Karpas-422 (cell line): ENCODE data around the gene SLC7A5. TPM values are rescaled to one million over a fixed set of nuclear protein-coding genes. Genes with fewer than 3 reads are reported as not detected.
A peak's percentile ranks its signal among the peaks of the same experiment; 100 is the strongest.
"Not testable (repeated sequence)": the region's sequence is repeated elsewhere in the genome, so short reads cannot be mapped to it uniquely, and the experiment has no call there.

ENCODE experiments used
- DNase-seq: peaks from one replicate; pipeline ENCODE4 v3.0.0-alpha.2; 2015
- H2AFZ ChIP-seq: fragments of 200-600 bp; sonication (generic); 2 replicates; pipeline ENCODE4 v1.6.1; 2014; ENCODE audit warnings: antibody characterized with exemption, low read length, mixed read lengths
- H3K27ac ChIP-seq: fragments of 200-600 bp; sonication (generic); 2 replicates; pipeline ENCODE4 v1.5.1; 2014; ENCODE audit warnings: mild to moderate bottlenecking, low read length, moderate library complexity
- H3K27me3 ChIP-seq: fragments of 200-600 bp; sonication (generic); 2 replicates; pipeline ENCODE4 v1.6.1; 2014; ENCODE audit warnings: low read length, mixed read lengths
- H3K36me3 ChIP-seq: fragments of 200-600 bp; sonication (generic); 2 replicates; pipeline ENCODE4 v1.6.1; 2014; ENCODE audit warnings: low read length, mixed read lengths; ENCODE audit not compliant: insufficient read depth
- H3K4me1 ChIP-seq: fragments of 200-600 bp; sonication (generic); 2 replicates; pipeline ENCODE4 v1.6.1; 2014; ENCODE audit warnings: mild to moderate bottlenecking, low read length, mixed read lengths
- H3K4me2 ChIP-seq: fragments of 200-600 bp; sonication (generic); 2 replicates; pipeline ENCODE4 v1.6.1; 2014; ENCODE audit warnings: low read length, low read depth, mild to moderate bottlenecking; ENCODE audit not compliant: poor library complexity, severe bottlenecking
- H3K4me3 ChIP-seq: fragments of 200-600 bp; sonication (generic); 2 replicates; pipeline ENCODE4 v1.5.1; 2014; ENCODE audit warnings: mild to moderate bottlenecking, antibody characterized with exemption, low read length, mixed read lengths
- H3K79me2 ChIP-seq: fragments of 200-600 bp; sonication (generic); 2 replicates; pipeline ENCODE4 v1.6.1; 2014; ENCODE audit warnings: mild to moderate bottlenecking, low read length, mixed read lengths
- H3K9ac ChIP-seq: fragments of 200-600 bp; sonication (generic); 2 replicates; pipeline ENCODE4 v1.6.0; 2014; ENCODE audit warnings: low read length
- H3K9me2 ChIP-seq: fragments of 200-600 bp; sonication (generic), shearing (Covaris generic); replicated peaks from 2 replicates; pipeline ENCODE4 v1.6.0; 2014; ENCODE audit warnings: mild to moderate bottlenecking, low read length, moderate library complexity; ENCODE audit not compliant: insufficient read depth
- H3K9me3 ChIP-seq: fragments of 300-700, 200-600 bp; sonication (generic); 2 replicates; pipeline ENCODE4 v1.6.1; 2014; ENCODE audit warnings: low read length, mixed read lengths
- H4K20me1 ChIP-seq: fragments of 200-600 bp; sonication (generic); 2 replicates; pipeline ENCODE4 v1.6.1; 2014; ENCODE audit warnings: mild to moderate bottlenecking, antibody characterized with exemption, low read length, low read depth; ENCODE audit not compliant: insufficient read depth
- total RNA-seq: library from RNA; depleted of rRNA; stranded (reverse); fragments of >200 nt; shearing (Covaris generic); gene quantifications from 2 replicates; pipeline ENCODE4 v1.2.3, GENCODE V29; 2014; ENCODE audit warnings: low replicate concordance; rRNA removed

Gene SLC7A5
- total RNA-seq: 163 and 177 TPM in 2 replicates

DNA sequence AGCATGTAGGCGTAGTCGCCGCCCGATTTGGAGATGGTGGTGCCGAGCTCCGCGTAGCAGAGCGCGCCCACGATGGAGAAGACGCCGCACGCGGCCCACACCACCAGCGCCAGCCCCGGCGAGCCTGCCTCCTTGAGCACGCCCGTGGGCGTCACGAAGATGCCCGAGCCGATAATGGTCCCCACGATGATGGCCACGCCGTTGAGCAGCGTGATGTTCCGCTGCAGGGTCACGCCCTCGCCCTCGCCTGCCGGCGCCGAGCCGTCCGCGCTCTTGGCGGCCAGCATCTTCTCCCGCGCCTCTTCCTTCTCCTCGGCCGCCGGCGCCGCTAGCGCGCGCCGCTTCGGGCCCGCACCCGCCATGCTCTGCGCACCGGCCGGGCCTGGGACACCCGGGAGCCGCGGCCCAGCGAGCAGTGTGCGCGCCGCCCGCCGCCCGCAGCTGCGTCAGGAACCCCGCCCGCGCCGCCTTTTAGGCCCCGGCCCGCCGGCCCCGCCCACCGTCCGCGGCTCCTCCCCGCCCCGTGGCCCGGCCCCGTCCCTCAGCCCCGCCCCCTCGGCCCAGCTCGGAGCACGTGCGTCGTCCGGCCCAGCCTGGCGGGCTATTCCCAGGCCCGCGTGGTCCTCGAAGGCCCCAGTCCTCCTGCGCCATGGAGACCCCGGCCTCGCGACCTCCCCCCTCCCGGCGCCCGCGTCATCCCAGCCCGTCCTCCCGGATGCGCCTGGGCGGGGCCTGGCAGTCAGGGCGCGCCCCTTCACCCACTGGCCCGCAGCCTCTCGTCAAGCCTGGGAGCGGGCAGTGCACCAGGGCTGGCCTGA is at the start of gene SLC7A5:
Gene SLC7A5, minus strand, starts transcription at position 447 of the 818 bp plus-strand sequence. Its CDS starts 85 bp downstream, at position 362.
- peak; percentile 96 for DNase-seq
- Histone ChIP-seq H3K36me3 (peaks cover 35% of the 10 kb centered on the region), H3K4me3 (peak within 1 kb of the TSS; percentile 95), H3K4me2 (peak within 1 kb of the TSS; percentile 89), H4K20me1 (peaks cover 43% of the 10 kb centered on the region), H3K79me2 (peaks cover 49% of the 10 kb centered on the region), H3K27ac (peak within 1 kb of the TSS; percentile 88), H3K4me1 (peaks cover 40% of the 10 kb centered on the region), H3K9ac (peak within 1 kb of the TSS; percentile 94)
- H3K9me2 ChIP-seq, H2AFZ ChIP-seq, H3K9me3 ChIP-seq, H3K27me3 ChIP-seq: not testable (repeated sequence)

DNA sequence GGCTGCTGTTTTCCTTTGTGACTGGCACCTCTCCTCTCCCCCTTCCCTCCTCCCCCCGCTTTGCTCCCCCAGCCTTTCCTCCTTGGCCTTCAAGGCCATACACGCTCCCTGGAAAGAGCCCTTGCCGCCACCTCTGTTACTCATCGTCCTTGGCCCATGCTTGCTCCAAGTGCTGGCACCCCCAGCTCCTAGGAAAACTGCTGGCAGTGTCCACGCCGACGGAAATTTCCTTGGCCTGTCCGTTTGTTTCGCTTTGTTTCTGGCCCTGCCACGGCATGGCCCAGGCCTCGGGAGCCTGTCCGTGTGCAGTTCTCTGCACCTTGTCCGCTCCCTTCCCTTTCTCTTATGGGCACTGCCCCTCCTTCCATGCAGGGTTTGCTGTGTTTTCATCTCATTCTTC is 49.0 kb upstream of the SLC7A5 start:
- no peak overlapping the region for H3K4me2 ChIP-seq
- DNase-seq: no peak
- H3K9ac ChIP-seq: no peak overlapping the region
- no peak overlapping the region for H3K4me3 ChIP-seq
- H3K27me3 ChIP-seq: no peaks in the 10 kb centered on the region
- H3K4me1 ChIP-seq: peaks cover under 1% of the 10 kb centered on the region; the same call in 1 of the 2 replicates
- H3K9me3 ChIP-seq: no peaks in the 10 kb centered on the region
- no peaks in the 10 kb centered on the region for H3K79me2 ChIP-seq
- H3K9me2 ChIP-seq: no peaks in the 10 kb centered on the region
- no peak overlapping the region for H3K27ac ChIP-seq
- no peaks in the 10 kb centered on the region for H4K20me1 ChIP-seq
- H2AFZ ChIP-seq: no peak overlapping the region
- no peaks in the 10 kb centered on the region for H3K36me3 ChIP-seq

DNA sequence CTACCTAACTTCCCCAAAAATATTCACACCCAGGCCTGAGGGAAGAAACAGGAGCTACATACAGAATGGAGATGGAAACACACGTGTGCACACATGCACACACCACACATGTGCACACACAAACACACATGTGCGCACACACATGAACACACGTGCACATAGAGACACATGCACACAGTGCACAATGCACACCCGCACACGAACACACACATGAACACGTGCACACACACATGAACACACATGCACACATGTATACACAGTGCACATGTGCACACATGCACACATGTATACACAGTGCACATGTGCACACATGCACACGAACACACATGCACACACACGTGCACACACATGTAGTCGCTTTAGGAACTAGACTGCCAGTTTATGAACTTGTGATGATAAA is 48.2 kb upstream of the SLC7A5 start:
- Histone ChIP-seq H3K4me1 (no peaks in the 10 kb centered on the region), H3K79me2 (no peaks in the 10 kb centered on the region), H3K9me2 (no peaks in the 10 kb centered on the region), H3K27me3 (no peaks in the 10 kb centered on the region), H3K4me3 (no peak overlapping the region), H3K27ac (no peak overlapping the region), H3K9me3 (no peaks in the 10 kb centered on the region), H3K9ac (no peak overlapping the region), H3K4me2 (no peak overlapping the region), H2AFZ (no peak overlapping the region), H3K36me3 (no peaks in the 10 kb centered on the region), H4K20me1 (no peaks in the 10 kb centered on the region)
- DNase-seq: no peak

GRCh38 chr16:87914812-87915211 is 45.5 kb upstream of the SLC7A5 start:
- Histone ChIP-seq H3K36me3 (no peaks in the 10 kb centered on the region), H3K27me3 (no peaks in the 10 kb centered on the region), H3K79me2 (no peaks in the 10 kb centered on the region), H3K9me2 (no peaks in the 10 kb centered on the region), H3K4me3 (no peak overlapping the region), H3K27ac (no peak overlapping the region), H3K9ac (no peak overlapping the region), H3K4me2 (no peak overlapping the region), H3K9me3 (no peaks in the 10 kb centered on the region), H4K20me1 (no peaks in the 10 kb centered on the region), H2AFZ (no peak overlapping the region), H3K4me1 (peaks cover 8% of the 10 kb centered on the region)
- no peak for DNase-seq

- not testable (repeated sequence) for H3K27me3 ChIP-seq, H3K9ac ChIP-seq, H2AFZ ChIP-seq, H3K4me3 ChIP-seq, H3K36me3 ChIP-seq, H3K27ac ChIP-seq, H4K20me1 ChIP-seq, H3K4me1 ChIP-seq, H3K9me3 ChIP-seq, H3K79me2 ChIP-seq, H3K4me2 ChIP-seq, DNase-seq, H3K9me2 ChIP-seq
Measured at GRCh38 chr16:87914021-87914725, 44.9 kb upstream of the SLC7A5 start.

DNA sequence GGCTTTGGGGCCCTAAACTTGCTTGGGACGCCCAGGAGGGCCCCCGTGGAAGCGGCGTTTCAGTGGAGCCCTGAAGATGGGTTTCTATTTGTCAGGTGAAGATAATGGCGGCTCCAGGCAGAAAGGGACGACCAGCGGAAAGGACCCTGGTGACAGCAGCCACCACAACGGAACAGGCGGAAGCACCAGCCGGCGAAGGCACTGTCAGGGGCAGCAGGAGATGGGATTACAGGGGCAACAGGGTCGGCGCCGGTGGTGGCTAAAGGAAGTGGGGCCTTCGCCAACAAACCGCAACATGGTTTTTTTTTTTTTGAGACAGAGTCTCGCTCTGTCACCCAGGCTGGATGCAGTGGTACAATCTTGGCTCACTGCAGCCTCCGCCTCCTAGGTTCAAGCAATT is 43.4 kb upstream of the SLC7A5 start:
- H3K4me2 ChIP-seq, H3K9ac ChIP-seq, H4K20me1 ChIP-seq, H3K27me3 ChIP-seq, H3K9me2 ChIP-seq, H3K27ac ChIP-seq, H2AFZ ChIP-seq, H3K36me3 ChIP-seq, H3K9me3 ChIP-seq, H3K4me3 ChIP-seq, DNase-seq, H3K79me2 ChIP-seq: not testable (repeated sequence)
- peaks cover 12% of the 10 kb centered on the region for H3K4me1 ChIP-seq

DNA sequence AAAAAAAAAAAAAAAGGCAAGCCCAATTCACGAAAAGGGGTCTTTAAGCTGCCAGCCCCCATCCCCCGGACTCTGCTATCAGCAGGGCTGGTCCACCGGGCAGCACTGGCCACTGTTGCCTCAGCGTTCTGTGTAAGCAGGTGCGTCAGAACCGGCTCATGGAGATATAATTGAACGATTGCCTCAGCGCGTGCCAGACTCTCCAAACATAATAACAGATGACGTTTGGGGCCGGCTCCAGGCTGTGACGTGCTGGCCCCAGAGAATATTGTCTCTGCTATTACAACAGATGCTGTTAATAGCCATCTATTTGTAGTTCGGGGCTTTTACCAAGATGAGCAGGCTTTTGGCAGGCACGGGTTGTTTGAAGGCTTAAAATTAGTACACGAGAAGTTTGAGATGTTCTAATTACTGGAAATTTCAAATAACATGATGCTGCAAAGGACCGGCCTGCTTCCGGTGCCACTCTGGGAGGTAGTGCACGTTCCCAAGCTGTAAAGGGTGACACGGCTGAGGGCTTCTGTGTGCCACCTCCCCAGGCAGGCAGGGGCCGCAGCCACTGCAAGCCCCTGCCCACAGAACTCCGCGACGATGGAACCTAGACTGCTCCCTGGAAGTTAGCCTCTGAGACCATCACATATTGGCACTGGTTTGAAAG is 41.9 kb upstream of the SLC7A5 start:
- not testable (repeated sequence) for H3K27me3 ChIP-seq, H3K9ac ChIP-seq, H3K79me2 ChIP-seq, H3K9me2 ChIP-seq, H3K27ac ChIP-seq, H3K36me3 ChIP-seq, H2AFZ ChIP-seq, H3K9me3 ChIP-seq, H4K20me1 ChIP-seq, H3K4me3 ChIP-seq
- peak; percentile 78 for DNase-seq
- Histone ChIP-seq H3K4me1 (peaks cover 12% of the 10 kb centered on the region), H3K4me2 (peak overlapping the region; percentile 27)
